HepG2 (cell line): ENCODE results near the gene NTSR2. TPM values are rescaled to one million over a fixed set of nuclear protein-coding genes. Genes with fewer than 3 reads are reported as not detected.
A peak's percentile ranks its signal among the peaks of the same experiment; 100 is the strongest.

Source experiments
- BCL3 ChIP-seq: sonication (generic); formaldehyde crosslinking; IDR thresholded peaks from 2 replicates; pipeline ENCODE4 v1.5.1; 2020; ENCODE audit warnings: mild to moderate bottlenecking, missing genetic modification reagents, moderate library complexity
- DNMT1 ChIP-seq: sonication (generic); formaldehyde crosslinking; IDR thresholded peaks from 2 replicates; pipeline ENCODE4 v1.5.1; 2020; ENCODE audit warnings: mild to moderate bottlenecking, missing genetic modification reagents
- FOXC1 ChIP-seq: sonication (generic); formaldehyde crosslinking; IDR thresholded peaks from 2 replicates; pipeline ENCODE4 v1.8.0; 2022; ENCODE audit warnings: mild to moderate bottlenecking, missing genetic modification reagents, borderline replicate concordance
- FOXO4 ChIP-seq: sonication (generic); formaldehyde crosslinking; conservative IDR thresholded peaks from 2 replicates; pipeline ENCODE4 v1.8.1; 2023; ENCODE audit warnings: missing genetic modification reagents
- GTF2F1 ChIP-seq: fragments of 150-350 bp; IDR thresholded peaks from 2 replicates; pipeline ENCODE4 v1.6.1; 2014; ENCODE audit warnings: low read length
- HNRNPK ChIP-seq: fragments of 200-400 bp; formaldehyde crosslinking; IDR thresholded peaks from 2 replicates; pipeline ENCODE4 v1.6.1; 2018; ENCODE audit warnings: low read length, low read depth, moderate library complexity, mild to moderate bottlenecking; ENCODE audit not compliant: poor library complexity, severe bottlenecking
- IRX3 ChIP-seq: sonication (generic); formaldehyde crosslinking; IDR thresholded peaks from 2 replicates; pipeline ENCODE4 v1.8.1; 2023; ENCODE audit warnings: mild to moderate bottlenecking, low read depth, missing genetic modification reagents, borderline replicate concordance
- KLF13 ChIP-seq: sonication (generic); formaldehyde crosslinking; IDR thresholded peaks from 2 replicates; pipeline ENCODE4 v1.4.0; 2020; ENCODE audit warnings: mild to moderate bottlenecking, missing genetic modification reagents
- LCORL ChIP-seq, 2 experiments: fragments of 450-650 bp in 1 of 2; sonication (generic) in 1 of 2; formaldehyde crosslinking in 1 of 2; IDR thresholded peaks; 2 replicates each; pipeline versions ENCODE4 v1.5.0 to v1.6.1; 2017 to 2020; ENCODE audit warnings: antibody characterized with exemption in 1 of 2, missing genetic modification reagents in 1 of 2
- MED13 ChIP-seq: sonication (generic); formaldehyde crosslinking; IDR thresholded peaks from 2 replicates; pipeline ENCODE4 v1.5.0; 2020; ENCODE audit warnings: missing genetic modification reagents
- MXD3 ChIP-seq: IDR thresholded peaks from 2 replicates; pipeline ENCODE4 v1.6.1; 2016; ENCODE audit warnings: mild to moderate bottlenecking, missing biosample characterization, missing genetic modification reagents
- NFRKB ChIP-seq: fragments of 450-650 bp; IDR thresholded peaks from 2 replicates; pipeline ENCODE4 v1.6.1; 2017
- NFYC ChIP-seq: IDR thresholded peaks from 2 replicates; pipeline ENCODE4 v1.6.1; 2016; ENCODE audit warnings: missing genetic modification reagents, missing compliant biosample characterization
- REL ChIP-seq: sonication (generic); formaldehyde crosslinking; conservative IDR thresholded peaks from 2 replicates; pipeline ENCODE4 v1.8.0; 2022; ENCODE audit warnings: mild to moderate bottlenecking, missing genetic modification reagents, moderate library complexity
- RXRA ChIP-seq: sonication (generic); formaldehyde crosslinking; IDR thresholded peaks from 2 replicates; pipeline ENCODE4 v1.5.1; 2020; ENCODE audit warnings: missing genetic modification reagents
- SCMH1 ChIP-seq: sonication (generic); formaldehyde crosslinking; IDR thresholded peaks from 2 replicates; pipeline ENCODE4 v1.9.0; 2021; ENCODE audit warnings: missing genetic modification reagents, mild to moderate bottlenecking, borderline replicate concordance
- THAP8 ChIP-seq: sonication (generic); formaldehyde crosslinking; IDR thresholded peaks from 2 replicates; pipeline ENCODE4 v1.5.1; 2020; ENCODE audit warnings: missing genetic modification reagents, mild to moderate bottlenecking, borderline replicate concordance
- TOPORS ChIP-seq: sonication (generic); formaldehyde crosslinking; IDR thresholded peaks from 2 replicates; pipeline ENCODE4 v1.8.0; 2023; ENCODE audit warnings: mild to moderate bottlenecking, missing genetic modification reagents
- YY1 ChIP-seq: IDR thresholded peaks from 2 replicates; pipeline ENCODE4 v1.6.1; 2011; ENCODE audit warnings: low read length, low read depth, moderate library complexity, mild to moderate bottlenecking; ENCODE audit not compliant: insufficient read depth, insufficient replicate concordance
- ZNF34 ChIP-seq: sonication (generic); formaldehyde crosslinking; IDR thresholded peaks from 2 replicates; pipeline ENCODE4 v1.4.0; 2020; ENCODE audit warnings: mild to moderate bottlenecking, missing genetic modification reagents, borderline replicate concordance
- ZNF547 ChIP-seq: sonication (generic); formaldehyde crosslinking; IDR thresholded peaks from 2 replicates; pipeline ENCODE4 v1.5.1; 2020; ENCODE audit warnings: mild to moderate bottlenecking, missing genetic modification reagents
- ZNF569 ChIP-seq: sonication (generic); formaldehyde crosslinking; IDR thresholded peaks from 2 replicates; pipeline ENCODE4 v1.5.0; 2020; ENCODE audit warnings: mild to moderate bottlenecking, missing genetic modification reagents, moderate library complexity, borderline replicate concordance
- ZNF670 ChIP-seq: sonication (generic); formaldehyde crosslinking; IDR thresholded peaks from 2 replicates; pipeline ENCODE4 v1.8.0; 2022; ENCODE audit warnings: mild to moderate bottlenecking, missing genetic modification reagents, borderline replicate concordance
- ZNF747 ChIP-seq: sonication (generic); formaldehyde crosslinking; IDR thresholded peaks from 2 replicates; pipeline ENCODE4 v1.8.1; 2023; ENCODE audit warnings: missing genetic modification reagents, mild to moderate bottlenecking, borderline replicate concordance
- ZSCAN21 ChIP-seq: sonication (generic); formaldehyde crosslinking; IDR thresholded peaks from 2 replicates; pipeline ENCODE4 v1.8.0; 2022; ENCODE audit warnings: mild to moderate bottlenecking, missing genetic modification reagents, moderate library complexity, borderline replicate concordance
- polyA plus RNA-seq, 8 experiments: library from polyadenylated mRNA; depleted of rRNA in 3 of 8; stranded (reverse) in 7 of 8; unstranded in 1 of 8; fragments of >200 nt; fragmentation: Illumina TruSeq in 4 of 8; extraction: Trizol in 4 of 8; gene quantifications; 2 replicates each; pipeline versions ENCODE4 v1.2.1 to v1.2.3, GENCODE V29; 2011 to 2016; ENCODE audit warnings: low read depth in 4 of 8, missing spikeins in 1 of 8, mixed read lengths in 1 of 8; ENCODE audit not compliant: insufficient read depth in 1 of 8
- total RNA-seq, 5 experiments: library from RNA; depleted of rRNA; stranded (reverse); fragments of >200 nt; fragmentation: Illumina TruSeq; extraction: Trizol; gene quantifications; 2 replicates each; pipeline ENCODE4 v1.2.3, GENCODE V29; 2016; ENCODE audit warnings: low read depth in 1 of 5

Gene NTSR2
- total and polyA plus RNA-seq, 2 of the 13 experiments (the other 11 are each of a cell fraction or from before 2014, with no cell fraction given): not detected

GRCh38 chr2:11669454-11670291 is at the start of gene NTSR2 (continued):
- peak; percentile 65; the same call in 1 of the 2 replicates for TF ChIP-seq RXRA (CRISPR knock-in tag)
- TF ChIP-seq NFRKB: no peak
- peak; percentile 99 for TF ChIP-seq ZNF547 (CRISPR knock-in tag)
- peak; percentile 87; the same call in 1 of the 2 replicates for TF ChIP-seq ZNF747 (CRISPR knock-in tag)
- TF ChIP-seq FOXO4 (CRISPR knock-in tag): peak; percentile 99
- no peak for TF ChIP-seq HNRNPK
- TF ChIP-seq FOXC1: peak; percentile 100
- peak; percentile 86; the same call in 1 of the 2 replicates for TF ChIP-seq ZNF34 (CRISPR knock-in tag)
- peak; percentile 76 for TF ChIP-seq YY1
- peak; percentile 99 for TF ChIP-seq BCL3
- TF ChIP-seq MXD3 (CRISPR knock-in tag): peak; percentile 100
- peak; percentile 100 for TF ChIP-seq TOPORS (CRISPR knock-in tag)
- no peak for TF ChIP-seq LCORL (IDR thresholded peaks at IDR 0.05)
- 0 out of 2 replicates have a peak, but pooled peaks have one; percentile 56 for TF ChIP-seq LCORL (CRISPR knock-in tag; IDR thresholded peaks at IDR 0.05)
- peak; percentile 89; the same call in 1 of the 2 replicates for TF ChIP-seq KLF13 (CRISPR knock-in tag)
- peak; percentile 100 for TF ChIP-seq IRX3 (CRISPR knock-in tag)
- peak; percentile 94; the same call in 1 of the 2 replicates for TF ChIP-seq ZNF670 (CRISPR knock-in tag)
- TF ChIP-seq MED13 (CRISPR knock-in tag): peak; percentile 97
- peak; percentile 51 for TF ChIP-seq NFYC
- peak; percentile 99 for TF ChIP-seq REL (CRISPR knock-in tag)
- TF ChIP-seq THAP8 (CRISPR knock-in tag): peak; percentile 94; the same call in 1 of the 2 replicates
- TF ChIP-seq ZSCAN21 (CRISPR knock-in tag): peak; percentile 100
- TF ChIP-seq DNMT1 (CRISPR knock-in tag): peak; percentile 100
- TF ChIP-seq GTF2F1: no peak
- no peak for TF ChIP-seq ZNF569 (CRISPR knock-in tag)
- TF ChIP-seq SCMH1 (CRISPR knock-in tag): no peak
